ENCODE data around the gene SLC17A1.

The SLC17A1 gene

DNA sequence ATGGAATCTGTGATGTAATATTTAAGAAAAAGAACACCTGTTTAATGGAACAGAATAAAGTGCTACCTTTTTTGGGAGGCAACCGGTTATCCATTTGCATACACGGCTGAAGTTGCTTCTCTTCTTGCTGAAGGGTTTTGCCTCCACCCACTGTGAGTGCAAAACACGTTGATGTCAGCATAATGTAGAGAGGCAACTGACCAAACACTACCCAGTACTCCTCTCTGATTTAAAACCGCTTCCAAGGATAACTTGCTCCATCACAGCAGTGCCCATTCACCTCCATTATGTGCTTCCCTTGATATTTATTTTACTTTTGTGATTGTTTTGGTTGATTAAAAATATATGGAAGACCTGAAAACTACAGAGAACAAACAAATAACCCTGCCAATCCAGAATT, 1.4 kb downstream of the SLC17A1 start:
- DNase-seq = no peak

DNA sequence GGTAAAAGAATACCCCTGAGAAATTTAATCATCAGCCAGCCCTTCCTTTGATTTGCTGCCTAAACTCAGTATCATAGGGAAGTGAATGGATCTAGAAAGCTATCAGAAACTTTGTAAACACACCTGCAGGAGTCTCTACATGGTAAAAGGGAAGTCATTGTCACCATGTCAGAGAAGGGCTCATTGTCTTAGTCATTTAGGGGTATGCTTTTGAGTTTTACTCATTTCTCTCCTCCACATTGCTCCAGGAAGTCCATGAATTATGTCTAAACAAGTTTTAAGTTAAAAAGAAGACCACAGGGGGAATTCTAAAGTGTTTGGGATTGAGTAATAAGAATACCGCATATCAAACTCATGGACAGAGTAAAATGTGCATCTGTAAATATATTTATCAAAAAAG, 2.5 kb downstream of the SLC17A1 start:
- DNase-seq = no peak

DNA sequence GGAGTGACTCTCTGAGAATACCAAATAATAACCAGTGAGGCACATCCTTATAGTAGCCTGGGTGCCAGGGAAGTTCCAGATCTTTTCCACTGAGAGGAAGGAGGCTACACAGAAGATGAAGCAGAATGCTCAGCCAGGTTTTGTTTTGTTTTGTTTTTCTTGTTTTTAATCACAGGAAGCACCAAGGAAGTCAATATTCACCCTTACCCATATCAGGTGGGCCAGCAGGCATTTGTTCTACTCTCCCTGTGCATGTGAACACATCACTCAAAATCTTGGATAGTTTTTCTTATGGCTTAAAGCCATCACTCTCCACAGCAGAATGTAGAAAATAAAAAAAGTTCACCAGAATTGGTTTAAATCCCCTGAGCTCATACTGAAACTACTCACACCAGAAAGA, 10.5 kb downstream of the SLC17A1 start:
- no peak for DNase-seq

GRCh38 chr6:25816252-25816651, 15.6 kb downstream of the SLC17A1 start:
- no peak for DNase-seq

DNA sequence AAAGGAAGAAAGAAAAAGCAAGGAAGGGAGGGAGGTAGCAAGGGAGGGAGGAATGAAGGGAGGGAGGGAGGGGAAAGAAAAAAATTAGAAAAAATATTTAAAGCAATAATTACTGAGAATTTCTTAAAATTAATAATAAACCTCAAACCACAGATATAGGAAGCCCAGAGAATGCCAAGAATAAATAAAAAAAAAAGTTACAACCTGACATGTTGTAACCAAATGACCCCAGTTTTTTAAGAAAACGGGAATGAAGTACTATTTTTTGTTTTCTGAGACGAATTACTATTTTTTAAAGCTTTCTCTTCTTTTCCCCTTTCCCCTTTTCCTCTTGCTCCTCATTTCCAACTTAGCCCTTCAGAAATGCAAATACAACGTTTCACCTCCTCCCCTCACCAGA, 16.7 kb downstream of the SLC17A1 start:
- no peak for DNase-seq

DNA sequence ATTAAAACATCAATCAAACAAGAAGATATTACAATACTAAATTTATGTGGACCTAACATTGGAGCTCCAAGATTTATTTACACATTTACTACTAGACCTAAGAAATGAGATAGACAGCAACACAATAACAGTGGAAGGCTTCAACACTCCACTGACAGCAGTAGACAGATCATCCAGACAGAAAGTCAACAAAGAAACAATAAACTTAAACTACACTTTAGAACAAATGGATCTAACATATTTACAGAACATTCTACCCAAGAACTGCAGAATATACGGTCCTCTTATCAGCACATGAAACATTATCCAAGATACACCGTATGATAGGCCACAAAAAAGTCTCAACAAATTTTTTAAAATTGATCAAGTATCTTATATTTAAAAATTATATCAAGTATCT, 27.0 kb downstream of the SLC17A1 start:
- no peak for DNase-seq

DNA sequence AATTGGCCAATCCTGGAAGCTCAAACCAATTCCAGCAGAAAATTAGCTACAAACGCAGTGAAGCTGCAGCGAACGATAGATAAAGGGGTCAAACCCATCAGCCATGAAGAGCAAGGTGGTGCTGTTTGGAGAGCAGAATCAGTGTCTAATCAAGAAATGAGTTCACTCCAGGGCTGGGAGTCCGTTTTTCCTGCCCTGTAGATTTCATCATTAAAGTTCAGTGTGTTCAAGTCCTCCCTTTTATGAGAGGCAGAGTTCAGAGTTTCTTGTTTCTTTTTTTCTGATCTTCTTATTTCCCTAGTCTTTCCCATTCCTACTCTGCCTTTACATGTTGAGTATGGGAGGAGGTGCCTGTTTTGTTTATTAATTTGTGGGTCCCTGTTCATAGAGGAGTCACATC, 30.4 kb downstream of the SLC17A1 start:
- DNase-seq = no peak

DNA sequence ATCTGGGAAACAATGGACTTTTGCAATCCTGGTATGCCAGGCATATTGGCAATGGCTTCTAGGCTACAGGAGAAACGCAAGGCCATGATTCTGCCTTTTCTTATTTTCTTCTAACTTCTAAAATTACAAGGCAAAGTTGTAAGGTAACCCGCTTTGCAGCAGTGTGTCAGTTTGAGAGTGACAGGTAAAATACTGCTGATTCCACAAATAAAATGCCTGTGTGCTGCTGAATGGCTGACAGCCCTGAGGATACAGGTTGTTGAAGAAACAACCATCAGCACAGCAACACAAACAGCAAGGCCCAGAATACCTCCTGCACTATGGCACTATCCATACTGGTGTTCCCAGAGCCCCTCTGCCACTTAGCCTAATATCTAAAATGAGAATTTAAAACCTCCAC, 37.1 kb downstream of the SLC17A1 start:
- no peak for DNase-seq

GRCh38 chr6:25793970-25794369, 37.9 kb downstream of the SLC17A1 start:
- DNase-seq = no peak

GRCh38 chr6:25792016-25792415, 39.8 kb downstream of the SLC17A1 start:
- no peak for DNase-seq

- DNase-seq = no peak
Observed at GRCh38 chr6:25789475-25789874, 42.4 kb downstream of the SLC17A1 start.

- no peak for DNase-seq
Observed at GRCh38 chr6:25788305-25788922, 43.4 kb downstream of the SLC17A1 start.

DNA sequence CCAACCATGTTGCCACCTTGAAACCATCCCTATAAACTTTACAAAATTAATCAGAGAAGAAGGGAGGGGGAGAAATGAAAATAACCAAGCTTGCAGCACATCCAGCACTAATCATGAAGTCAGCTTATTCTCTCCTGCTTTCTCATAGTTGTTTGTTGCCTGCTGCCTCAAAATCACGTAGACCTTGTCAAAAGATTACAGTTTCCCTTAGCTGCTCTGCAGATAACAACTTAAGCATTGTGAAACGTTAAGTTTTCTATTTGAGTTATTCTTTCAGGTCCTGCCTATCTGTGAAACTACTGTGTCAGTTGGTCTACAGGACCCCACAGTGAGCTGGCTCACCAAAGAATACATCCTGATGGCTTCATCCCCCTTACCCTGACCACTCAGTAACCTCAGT, 44.4 kb downstream of the SLC17A1 start:
- DNase-seq = no peak

DNA sequence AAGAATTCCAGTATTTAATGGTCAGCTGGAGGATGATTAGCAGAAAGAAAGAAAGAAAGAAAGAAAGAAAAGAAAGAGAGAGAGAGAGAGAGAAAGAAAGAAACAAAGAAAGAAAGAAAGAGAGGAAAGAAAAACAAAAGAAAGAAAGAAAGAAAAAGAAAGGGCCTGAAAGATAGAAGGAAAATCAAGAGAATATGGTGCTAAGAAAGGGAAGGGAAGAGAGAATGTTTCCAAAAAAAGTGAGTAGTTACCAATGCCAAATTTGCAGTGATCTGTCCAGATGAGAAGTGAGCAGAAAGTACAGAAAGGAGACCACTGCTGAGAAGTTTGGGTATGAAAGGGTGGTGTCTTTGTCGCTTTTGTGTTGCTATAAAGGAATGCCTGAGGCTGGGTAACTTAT, 50.7 kb downstream of the SLC17A1 start:
- DNase-seq = no peak

DNA sequence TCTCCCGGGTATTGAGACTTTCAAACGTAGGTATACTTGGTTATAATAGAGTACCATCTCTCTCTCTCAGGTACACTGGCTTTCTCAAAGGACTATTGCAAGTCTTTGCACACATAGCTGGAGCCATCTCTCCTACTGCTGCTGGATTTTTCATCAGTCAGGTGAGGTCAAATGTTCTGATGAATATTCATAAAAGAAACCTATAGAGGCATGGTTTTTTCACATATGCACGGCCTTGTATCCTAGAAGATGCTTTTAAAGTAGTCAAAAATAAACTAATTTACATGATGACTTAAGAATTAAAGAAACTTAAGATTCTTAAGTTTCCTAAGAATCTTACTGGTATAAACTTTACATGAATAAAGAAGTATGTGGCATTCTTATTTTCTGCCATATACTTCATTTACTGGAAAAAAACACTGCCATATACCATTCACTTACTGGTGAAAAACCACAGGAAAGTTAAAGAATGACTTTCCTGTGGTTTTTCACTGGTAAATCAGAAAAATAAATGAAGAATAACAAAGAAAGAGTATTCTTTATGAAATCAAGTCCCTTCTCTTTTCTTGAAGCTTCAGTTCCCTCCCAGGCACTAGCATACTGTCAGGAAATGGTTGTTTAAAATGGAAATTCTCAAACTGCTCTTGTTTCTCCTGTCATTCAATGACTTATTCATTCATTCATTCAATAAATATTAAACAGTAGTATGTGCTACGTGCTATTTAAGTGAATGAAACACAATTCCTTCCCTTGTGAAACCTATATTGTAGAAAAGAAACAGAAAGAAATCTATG, 53.8 kb downstream of the SLC17A1 start:
- DNase-seq = no peak

DNA sequence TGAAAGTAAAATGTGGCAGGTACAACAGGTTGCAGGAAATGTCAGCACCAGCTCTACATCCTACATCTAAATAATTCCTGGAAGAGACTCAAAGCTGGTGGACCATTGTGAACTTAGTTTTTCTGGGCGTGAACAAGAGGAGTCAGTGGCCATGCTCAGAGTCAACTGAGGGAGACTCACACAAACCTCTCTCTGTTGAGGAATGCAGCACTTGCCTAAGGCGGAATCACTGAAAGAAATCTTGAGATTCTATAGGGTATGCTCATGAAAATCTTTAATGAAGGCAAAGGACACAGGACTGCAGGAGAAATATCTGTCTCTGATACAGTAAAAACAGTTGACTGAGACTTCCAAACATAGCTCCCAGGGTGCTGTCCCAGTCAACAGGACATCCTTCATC, 54.8 kb downstream of the SLC17A1 start:
- DNase-seq = no peak

DNA sequence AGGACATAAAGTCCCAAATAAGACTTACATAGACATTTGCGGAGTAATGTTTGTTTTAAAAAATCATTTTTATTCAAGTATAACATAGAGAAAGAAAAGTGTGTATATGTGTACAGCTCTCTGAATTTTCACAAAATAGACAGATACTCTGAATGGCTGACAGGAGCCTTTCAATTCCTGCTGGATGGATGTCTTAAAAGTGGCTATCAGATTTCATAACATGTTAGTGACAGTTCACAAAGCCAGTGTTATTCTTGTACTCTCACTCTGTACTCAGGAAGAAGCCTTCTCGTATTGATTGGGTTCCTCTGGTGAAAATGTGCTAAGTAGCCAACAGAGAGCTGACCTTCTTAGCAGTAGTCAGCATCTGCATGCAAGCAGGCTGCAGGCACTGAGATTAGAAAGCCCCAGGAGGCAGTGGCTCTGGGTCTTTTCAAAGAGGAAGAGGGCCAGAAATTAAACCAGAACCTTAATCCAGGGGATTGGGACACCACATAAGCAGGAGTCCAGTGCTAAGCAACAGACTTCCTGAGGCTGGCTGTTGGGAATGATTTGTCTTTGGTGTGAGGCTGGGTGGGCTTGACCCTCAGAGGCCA, 57.6 kb downstream of the SLC17A1 start:
- DNase-seq = no peak

- DNase-seq = no peak
Observed at GRCh38 chr6:25769983-25770382, 61.9 kb downstream of the SLC17A1 start.

DNA sequence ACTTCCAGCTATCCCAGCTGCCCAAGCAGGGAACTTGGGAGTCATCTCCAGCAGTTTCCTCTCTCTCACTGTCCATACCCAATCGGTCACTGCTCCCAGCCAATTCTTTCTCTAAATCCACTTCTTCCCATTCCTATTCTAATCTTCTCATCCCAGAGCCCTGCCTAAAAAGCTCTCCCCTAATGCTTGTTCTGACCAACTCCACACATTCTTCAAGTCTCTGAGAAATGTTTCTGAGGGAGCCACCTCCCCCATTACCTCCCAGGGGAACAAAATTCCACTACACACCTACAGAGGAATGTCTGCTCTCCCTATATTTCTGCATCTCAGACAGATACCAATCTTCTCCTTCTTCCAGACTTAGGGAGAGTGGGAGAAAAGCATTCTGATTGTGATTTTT, 63.3 kb downstream of the SLC17A1 start:
- DNase-seq = no peak

- DNase-seq = no peak
Observed at GRCh38 chr6:25764611-25765010, 67.2 kb downstream of the SLC17A1 start.

GRCh38 chr6:25757936-25758642, 73.8 kb downstream of the SLC17A1 start:
- no peak for DNase-seq

- DNase-seq = no peak
Observed at GRCh38 chr6:25756382-25757363, 75.2 kb downstream of the SLC17A1 start.

GRCh38 chr6:25755483-25755882, 76.4 kb downstream of the SLC17A1 start:
- no peak for DNase-seq
